Body of pancreas (tissue), 4 donors: Measurements from ENCODE around the gene UCP2. TPM values are rescaled to one million over a fixed set of nuclear protein-coding genes. Genes with fewer than 3 reads are reported as not detected.

ENCODE experiments used
- ATAC-seq: fragments of 150-250 bp; one replicate; pipeline ENCODE4 v1.9.1; 2016
- DNase-seq, 4 donors: peaks; one replicate each; pipeline ENCODE4 v3.0.0-alpha.2; 2019
- H3K27ac ChIP-seq, 4 donors: fragments of 200-600 bp; sonication (generic); 1 replicate in 3 of 4; 2 replicates in 1 of 4; pipeline versions ENCODE4 v1.5.1 to v1.6.1; 2016 to 2019; ENCODE audit warnings: mild to moderate bottlenecking in 1 of 4, mixed read lengths in 1 of 4, moderate library complexity in 1 of 4
- H3K27me3 ChIP-seq, 2 donors: fragments of 200-600 bp; sonication (generic); one replicate each; pipeline ENCODE4 v1.6.0; 2016; ENCODE audit warnings: mild to moderate bottlenecking in 1 of 2
- H3K36me3 ChIP-seq, 2 donors: fragments of 200-600 bp; sonication (generic); replicated peaks in 1 of 2; 2 replicates each; pipeline ENCODE4 v1.5.1; 2016; ENCODE audit warnings: low read depth in 2 of 2; ENCODE audit not compliant: insufficient read depth in 1 of 2
- H3K4me1 ChIP-seq: fragments of 200-600 bp; sonication (generic); one replicate; pipeline ENCODE4 v1.6.0; 2016
- H3K4me3 ChIP-seq, 2 donors: fragments of 200-600 bp; sonication (generic); 1 replicate in 1 of 2; 2 replicates in 1 of 2; pipeline ENCODE4 v1.5.1; 2016 to 2019
- H3K9me3 ChIP-seq, 3 donors: fragments of 200-600 bp; sonication (generic); 1 replicate in 2 of 3; 2 replicates in 1 of 3; pipeline ENCODE4 v1.5.1; 2016
- POLR2A ChIP-seq, 3 donors: fragments of 450-650 bp; IDR thresholded peaks; one replicate each; pipeline ENCODE4 v1.6.1; 2016; ENCODE audit warnings: antibody characterized with exemption in 3 of 3, mild to moderate bottlenecking in 2 of 3
- WGBS, 2 donors: methylation state at CpG; one replicate each; pipeline ENCODE4 v1.1.5; 2017; 5-methylcytosine and 5-hydroxymethylcytosine counted together
- intact Hi-C: fragments of 100-400 bp; cut with DNase I; formaldehyde crosslinking; loops from one replicate; pipeline ENCODE4 v1.15.1; 2023
- total RNA-seq, 2 donors: library from RNA; depleted of rRNA; stranded (reverse); fragments of >200 nt; gene quantifications; one replicate each; pipeline ENCODE4 v1.1.0, GENCODE V29; 2016
- TF ChIP-seq, protein P1 (sequence below), 7 experiments: fragments of 450-650 bp in 4 of 7; fragments of 200-600 bp in 3 of 7; sonication (generic) in 3 of 7; IDR thresholded peaks; one replicate each; pipeline ENCODE4 v1.5.1; 2016 to 2019; ENCODE audit warnings: antibody characterized with exemption in 7 of 7

UCP2 gene
- total RNA-seq, 2 donors from 2014 or later, result 10.9 to 17.1 TPM

DNA sequence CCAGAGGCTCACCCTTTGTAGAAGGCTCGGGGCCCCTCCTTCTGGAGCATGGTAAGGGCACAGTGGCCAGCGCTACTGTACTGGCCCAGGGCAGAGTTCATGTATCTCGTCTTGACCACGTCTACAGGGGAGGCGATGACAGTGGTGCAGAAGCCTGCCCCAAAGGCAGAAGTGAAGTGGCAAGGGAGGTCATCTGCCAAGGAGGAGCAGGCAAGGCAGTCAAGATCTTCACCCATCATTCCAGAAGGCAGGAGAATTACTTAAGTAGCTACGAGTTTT, 7.2 kb downstream of the UCP2 start:
- 79 to 83% methylated on average over 6 of the region's 6 CpGs for WGBS, 2 donors
- no peaks in the 10 kb centered on the region for H3K36me3 ChIP-seq
- H3K27ac ChIP-seq, result no peak overlapping the region
- intact Hi-C loops, result no loop called here
- H3K4me1 ChIP-seq, result peaks cover 8% of the 10 kb centered on the region
- DNase-seq, result no peak
- ATAC-seq, result no peak
- H3K9me3 ChIP-seq, result no peaks in the 10 kb centered on the region
- H3K27me3 ChIP-seq, result no peaks in the 10 kb centered on the region
- H3K4me3 ChIP-seq, result no peak overlapping the region
- TF ChIP-seq, protein P1, sequence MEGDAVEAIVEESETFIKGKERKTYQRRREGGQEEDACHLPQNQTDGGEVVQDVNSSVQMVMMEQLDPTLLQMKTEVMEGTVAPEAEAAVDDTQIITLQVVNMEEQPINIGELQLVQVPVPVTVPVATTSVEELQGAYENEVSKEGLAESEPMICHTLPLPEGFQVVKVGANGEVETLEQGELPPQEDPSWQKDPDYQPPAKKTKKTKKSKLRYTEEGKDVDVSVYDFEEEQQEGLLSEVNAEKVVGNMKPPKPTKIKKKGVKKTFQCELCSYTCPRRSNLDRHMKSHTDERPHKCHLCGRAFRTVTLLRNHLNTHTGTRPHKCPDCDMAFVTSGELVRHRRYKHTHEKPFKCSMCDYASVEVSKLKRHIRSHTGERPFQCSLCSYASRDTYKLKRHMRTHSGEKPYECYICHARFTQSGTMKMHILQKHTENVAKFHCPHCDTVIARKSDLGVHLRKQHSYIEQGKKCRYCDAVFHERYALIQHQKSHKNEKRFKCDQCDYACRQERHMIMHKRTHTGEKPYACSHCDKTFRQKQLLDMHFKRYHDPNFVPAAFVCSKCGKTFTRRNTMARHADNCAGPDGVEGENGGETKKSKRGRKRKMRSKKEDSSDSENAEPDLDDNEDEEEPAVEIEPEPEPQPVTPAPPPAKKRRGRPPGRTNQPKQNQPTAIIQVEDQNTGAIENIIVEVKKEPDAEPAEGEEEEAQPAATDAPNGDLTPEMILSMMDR (IDR thresholded peaks at IDR 0.05), result no peak
- TF ChIP-seq POLR2A (IDR thresholded peaks at IDR 0.05), result no peak

DNA sequence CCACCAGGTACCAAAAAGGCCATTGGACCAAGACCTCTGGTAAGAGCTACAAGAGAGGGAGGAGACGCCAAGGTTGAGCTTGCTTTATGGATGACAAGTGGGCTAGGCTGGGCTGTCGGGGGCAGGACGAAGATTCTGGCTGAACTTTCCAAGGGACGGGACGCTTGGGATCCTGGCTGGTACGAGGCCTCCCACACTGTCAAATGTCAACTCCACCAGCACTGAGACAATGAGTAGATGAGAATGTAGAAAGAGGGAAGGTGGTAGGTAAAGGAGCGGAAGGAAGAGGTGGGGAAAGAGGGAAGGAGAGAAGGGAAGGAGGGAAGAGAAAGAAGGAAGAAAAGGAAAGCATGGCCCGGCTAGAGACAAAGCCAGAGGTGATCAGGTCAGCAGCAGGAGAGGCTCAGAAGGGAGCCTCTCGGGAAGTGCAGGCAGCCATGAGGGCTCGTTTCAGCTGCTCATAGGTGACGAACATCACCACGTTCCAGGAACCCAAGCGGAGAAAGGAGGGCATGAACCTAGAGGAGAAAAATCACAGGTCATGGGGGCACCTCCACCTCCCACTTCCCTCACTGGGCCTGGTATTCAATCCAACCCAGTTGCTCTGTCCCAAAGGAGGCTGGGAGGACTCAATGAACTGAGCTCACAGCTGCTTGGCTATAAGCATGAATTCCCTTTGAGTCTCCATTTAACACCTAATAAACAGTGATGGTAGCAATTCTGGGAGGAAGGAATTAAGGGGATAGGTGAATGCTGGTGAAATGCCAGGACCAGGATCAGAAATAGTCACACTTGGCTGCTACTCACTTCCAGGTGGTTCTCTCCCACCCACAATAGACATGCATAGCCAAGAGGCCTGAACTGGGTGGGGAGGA, 7.8 kb downstream of the UCP2 start:
- intact Hi-C loops, result no loop called here
- WGBS, 2 donors, result 91% methylated on average over 13 of the region's 13 CpGs

GRCh38 chr11:73972620-73973449, 9.8 kb downstream of the UCP2 start:
- Histone ChIP-seq H3K4me1 (no peaks in the 10 kb centered on the region), H3K36me3 (no peaks in the 10 kb centered on the region), H3K27ac (no peak overlapping the region), H3K9me3 (no peaks in the 10 kb centered on the region), H3K4me3 (no peak overlapping the region), H3K27me3 (no peaks in the 10 kb centered on the region)
- no peak for DNase-seq
- TF ChIP-seq, protein P1 (IDR thresholded peaks at IDR 0.05), result no peak
- no peak for TF ChIP-seq POLR2A (IDR thresholded peaks at IDR 0.05)
- WGBS, 2 donors, result 81 to 87% methylated on average over 9 to 11 of the region's 11 CpGs
- ATAC-seq, result no peak
- intact Hi-C loops, result no loop called here

More for the DNA sequence above, 7.8 kb downstream of the UCP2 start:
- Histone ChIP-seq H3K36me3 (no peaks in the 10 kb centered on the region), H3K27me3 (no peaks in the 10 kb centered on the region), H3K4me1 (peaks cover 2% of the 10 kb centered on the region), H3K4me3 (no peak overlapping the region), H3K27ac (no peak overlapping the region), H3K9me3 (no peaks in the 10 kb centered on the region)
- ATAC-seq, result no peak
- DNase-seq, result no peak
- no peak for TF ChIP-seq POLR2A (IDR thresholded peaks at IDR 0.05)
- TF ChIP-seq, protein P1 (IDR thresholded peaks at IDR 0.05), result no peak

GRCh38 chr11:73972187-73972586, 10.5 kb downstream of the UCP2 start:
- Histone ChIP-seq H3K4me1 (no peaks in the 10 kb centered on the region), H3K4me3 (no peak overlapping the region), H3K36me3 (no peaks in the 10 kb centered on the region), H3K9me3 (no peaks in the 10 kb centered on the region), H3K27me3 (no peaks in the 10 kb centered on the region), H3K27ac (no peak overlapping the region)
- intact Hi-C loops, result no loop called here
- ATAC-seq (no peak), DNase-seq (no peak)
- TF ChIP-seq, protein P1 (IDR thresholded peaks at IDR 0.05), result no peak
- TF ChIP-seq POLR2A (IDR thresholded peaks at IDR 0.05), result no peak
- WGBS, 2 donors, result 57 to 75% methylated on average over 1 of the region's 1 CpG
